ENCODE measurements around the gene HNRNPUL1.

DNA sequence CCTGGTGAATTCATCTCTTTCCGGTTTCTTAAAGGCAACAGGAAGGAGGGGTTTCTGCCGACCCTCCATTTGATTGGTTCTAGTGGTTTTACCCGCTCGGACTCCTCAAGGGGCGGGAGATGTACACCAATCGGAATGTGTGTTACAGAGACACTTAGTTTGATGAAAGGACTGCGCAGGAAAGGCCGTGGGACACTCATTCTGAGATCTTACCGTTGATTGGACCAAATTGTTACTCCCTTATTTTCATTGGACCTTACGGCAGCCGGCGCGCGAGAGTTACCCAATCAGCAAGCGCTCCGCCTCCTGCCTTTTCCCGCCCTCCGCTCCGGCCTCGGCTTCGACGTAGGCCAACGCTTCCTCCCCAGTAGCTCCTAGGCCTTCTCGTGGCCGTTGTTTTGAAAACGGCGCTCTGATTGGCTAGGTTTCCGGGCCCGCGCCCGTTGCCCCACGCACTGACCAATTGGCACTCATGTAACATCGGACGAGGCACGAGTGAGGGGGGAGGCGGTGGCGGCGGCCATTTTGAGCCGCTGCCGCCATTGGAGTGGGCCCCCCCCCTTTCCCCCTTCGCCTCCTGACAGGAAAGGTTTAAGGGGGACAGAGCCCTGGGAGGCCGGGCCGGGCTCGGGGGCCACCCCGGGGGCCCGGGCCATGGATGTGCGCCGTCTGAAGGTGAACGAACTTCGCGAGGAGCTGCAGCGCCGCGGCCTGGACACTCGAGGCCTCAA lies at the start of gene HNRNPUL1:
- TF ChIP-seq, protein P1, sequence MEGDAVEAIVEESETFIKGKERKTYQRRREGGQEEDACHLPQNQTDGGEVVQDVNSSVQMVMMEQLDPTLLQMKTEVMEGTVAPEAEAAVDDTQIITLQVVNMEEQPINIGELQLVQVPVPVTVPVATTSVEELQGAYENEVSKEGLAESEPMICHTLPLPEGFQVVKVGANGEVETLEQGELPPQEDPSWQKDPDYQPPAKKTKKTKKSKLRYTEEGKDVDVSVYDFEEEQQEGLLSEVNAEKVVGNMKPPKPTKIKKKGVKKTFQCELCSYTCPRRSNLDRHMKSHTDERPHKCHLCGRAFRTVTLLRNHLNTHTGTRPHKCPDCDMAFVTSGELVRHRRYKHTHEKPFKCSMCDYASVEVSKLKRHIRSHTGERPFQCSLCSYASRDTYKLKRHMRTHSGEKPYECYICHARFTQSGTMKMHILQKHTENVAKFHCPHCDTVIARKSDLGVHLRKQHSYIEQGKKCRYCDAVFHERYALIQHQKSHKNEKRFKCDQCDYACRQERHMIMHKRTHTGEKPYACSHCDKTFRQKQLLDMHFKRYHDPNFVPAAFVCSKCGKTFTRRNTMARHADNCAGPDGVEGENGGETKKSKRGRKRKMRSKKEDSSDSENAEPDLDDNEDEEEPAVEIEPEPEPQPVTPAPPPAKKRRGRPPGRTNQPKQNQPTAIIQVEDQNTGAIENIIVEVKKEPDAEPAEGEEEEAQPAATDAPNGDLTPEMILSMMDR (IDR thresholded peaks at IDR 0.05) = no peak
- no peak for TF ChIP-seq POLR2A (IDR thresholded peaks at IDR 0.05)

Measured in vagina (tissue), 2 donors.